Dedifferentiated amniotic fluid mesenchymal stem cell (primary cell): ENCODE results near the gene LIF.
A peak's percentile ranks its signal among the peaks of the same experiment; 100 is the strongest.

Experiments
- DNase-seq: peaks from one replicate; pipeline ENCODE4 v3.0.0-alpha.2; 2016; ENCODE audit errors: extremely low spot score

The LIF gene

GRCh38 chr22:30245985-30246813 lies at the start of gene LIF:
Gene LIF, minus strand, starts transcription at chr22:30246759. Its CDS starts 64 bp downstream, at chr22:30246695.
- DNase-seq: peak; percentile 26

GRCh38 chr22:30296324-30296723 lies 49.8 kb upstream of the LIF start:
- DNase-seq: no peak

GRCh38 chr22:30295576-30295975 lies 49.0 kb upstream of the LIF start:
- no peak for DNase-seq

GRCh38 chr22:30294830-30295229 lies 48.3 kb upstream of the LIF start:
- DNase-seq: no peak

GRCh38 chr22:30294066-30294465 lies 47.5 kb upstream of the LIF start:
- DNase-seq: no peak

- DNase-seq: no peak
Observed at GRCh38 chr22:30293026-30293425, 46.5 kb upstream of the LIF start.

- DNase-seq: no peak
Observed at GRCh38 chr22:30292069-30292970, 45.8 kb upstream of the LIF start.

- DNase-seq: peak; percentile 19
Observed at GRCh38 chr22:30291058-30291892, 44.7 kb upstream of the LIF start.

GRCh38 chr22:30290342-30291057 lies 43.9 kb upstream of the LIF start:
- no peak for DNase-seq

- no peak for DNase-seq
Observed at GRCh38 chr22:30289980-30290313, 43.4 kb upstream of the LIF start.

- peak; percentile 98 for DNase-seq
Observed at GRCh38 chr22:30289141-30289979, 42.8 kb upstream of the LIF start, which contains the start of gene CASTOR1. Gene CASTOR1, minus strand, starts transcription at chr22:30289505. Its CDS starts 8 bp downstream, at chr22:30289497.

- DNase-seq: no peak
Observed at GRCh38 chr22:30288419-30289140, 42.0 kb upstream of the LIF start.

- peak; percentile 82 for DNase-seq
Observed at GRCh38 chr22:30287648-30288418, 41.3 kb upstream of the LIF start.

GRCh38 chr22:30286813-30287647 lies 40.5 kb upstream of the LIF start:
- no peak for DNase-seq

GRCh38 chr22:30286331-30286730 lies 39.8 kb upstream of the LIF start:
- no peak for DNase-seq

- no peak for DNase-seq
Observed at GRCh38 chr22:30285846-30286200, 39.3 kb upstream of the LIF start.

GRCh38 chr22:30285176-30285845 lies 38.8 kb upstream of the LIF start:
- no peak for DNase-seq
